Hypothalamus (tissue), 51 donors: ENCODE data around the gene TLDC2.
"Not testable (repeated sequence)": the region's sequence is repeated elsewhere in the genome, so short reads cannot be mapped to it uniquely, and the experiment has no call there.

ENCODE experiments used
- DNase-seq, 51 donors: peaks; one replicate each; lab custom pipeline; 2025; lab: John Stamatoyannopoulos, UW

TLDC2 gene

GRCh38 chr20:36875702-36876472 lies at the start of gene TLDC2:
Gene TLDC2, plus strand, starts transcription at chr20:36876138. Its CDS starts 37 bp downstream, at chr20:36876175.
- no peak for DNase-seq

- no peak for DNase-seq
Observed at GRCh38 chr20:36826554-36827244, 49.2 kb upstream of the TLDC2 start.

- DNase-seq = peak in 3 of 51 donors; percentile 20 to 39 (median 24)
Observed at GRCh38 chr20:36827541-36828279, 48.2 kb upstream of the TLDC2 start.

GRCh38 chr20:36830791-36831691 lies 44.9 kb upstream of the TLDC2 start:
- peak in 34 of 51 donors; percentile 20 to 80 (median 54) for DNase-seq

- peak in 1 of 51 donors; percentile 56 for DNase-seq
Observed at GRCh38 chr20:36832791-36833190, 43.1 kb upstream of the TLDC2 start.

- DNase-seq = peak in 15 of 51 donors; percentile 24 to 64 (median 40)
Observed at GRCh38 chr20:36833275-36834020, 42.5 kb upstream of the TLDC2 start.

GRCh38 chr20:36835025-36835424 lies 40.9 kb upstream of the TLDC2 start:
- no peak for DNase-seq

GRCh38 chr20:36835453-36836198 lies 40.3 kb upstream of the TLDC2 start:
- DNase-seq = peak in 50 of 51 donors; percentile 34 to 96 (median 89)

- peak in 25 of 51 donors; percentile 17 to 67 (median 43) for DNase-seq
Observed at GRCh38 chr20:36836591-36837269, 39.2 kb upstream of the TLDC2 start.

GRCh38 chr20:36838376-36838775 lies 37.6 kb upstream of the TLDC2 start:
- DNase-seq = not testable (repeated sequence)

GRCh38 chr20:36839150-36839549 lies 36.8 kb upstream of the TLDC2 start:
- DNase-seq = no peak

- DNase-seq = not testable (repeated sequence)
Observed at GRCh38 chr20:36841030-36841429, 34.9 kb upstream of the TLDC2 start.

- DNase-seq = peak in 40 of 51 donors; percentile 30 to 81 (median 58)
Observed at GRCh38 chr20:36845288-36845971, 30.5 kb upstream of the TLDC2 start.

GRCh38 chr20:36847009-36847709 lies 28.8 kb upstream of the TLDC2 start:
- DNase-seq = peak in 42 of 51 donors; percentile 25 to 75 (median 53)

- DNase-seq = no peak
Observed at GRCh38 chr20:36847710-36848040, 28.3 kb upstream of the TLDC2 start.

GRCh38 chr20:36848078-36848660 lies 27.8 kb upstream of the TLDC2 start:
- DNase-seq = peak in 5 of 51 donors; percentile 13 to 25 (median 20)
